K562 (cell line): ENCODE data around the gene LMNB1. TPM values are rescaled to one million over a fixed set of nuclear protein-coding genes. Genes with fewer than 3 reads are reported as not detected.
A peak's percentile ranks its signal among the peaks of the same experiment; 100 is the strongest.

Source experiments
- ADNP ChIP-seq: fragments of 200-800 bp; sonication (Bioruptor generic); IDR thresholded peaks from 2 replicates; pipeline ENCODE4 v1.6.1; 2016; ENCODE audit warnings: missing genetic modification characterization, missing compliant biosample characterization
- CC2D1A ChIP-seq: fragments of 450-650 bp; IDR thresholded peaks from 2 replicates; pipeline ENCODE4 v1.6.1; 2017; ENCODE audit warnings: mild to moderate bottlenecking
- CTCFL ChIP-seq: IDR thresholded peaks from 2 replicates; pipeline ENCODE4 v1.6.1; 2011; ENCODE audit warnings: borderline replicate concordance, low read depth, mild to moderate bottlenecking, moderate library complexity, low read length; ENCODE audit not compliant: insufficient read depth, poor library complexity, severe bottlenecking
- HNRNPH1 ChIP-seq: fragments of 200-400 bp; formaldehyde crosslinking; optimal IDR thresholded peaks from 2 replicates; pipeline ENCODE3; 2017; ENCODE audit warnings: low read depth, mild to moderate bottlenecking, low read length, moderate library complexity
- KDM1A ChIP-seq, 2 experiments: fragments of 450-650 bp; IDR thresholded peaks; 2 replicates each; pipeline ENCODE4 v1.6.1; 2016; ENCODE audit warnings: mild to moderate bottlenecking in 2 of 2
- KLF10 ChIP-seq: fragments of 250-450 bp; sonication (Bioruptor Pico); IDR thresholded peaks from 2 replicates; pipeline ENCODE4 v1.6.1; 2021; ENCODE audit warnings: matching md5 sums
- MEIS2 ChIP-seq: fragments of 450-650 bp; IDR thresholded peaks from 2 replicates; pipeline ENCODE4 v1.6.1; 2014; ENCODE audit warnings: mild to moderate bottlenecking; ENCODE audit not compliant: partially characterized antibody
- MYC ChIP-seq, 2 experiments: fragments of 250-450 bp in 1 of 2; sonication (Bioruptor Pico) in 1 of 2; IDR thresholded peaks; 2 replicates each; pipeline versions ENCODE4 v1.5.1 to v1.6.1; 2012 to 2021; ENCODE audit warnings: low read depth in 2 of 2, borderline replicate concordance in 1 of 2, improper control_type of control experiment in 1 of 2, low read length in 1 of 2, mild to moderate bottlenecking in 1 of 2, moderate library complexity in 1 of 2
- NFYB ChIP-seq: IDR thresholded peaks from 2 replicates; pipeline ENCODE4 v1.6.1; 2011; ENCODE audit warnings: mild to moderate bottlenecking, moderate library complexity; ENCODE audit not compliant: insufficient read length; ENCODE audit errors: extremely low read depth
- PKNOX1 ChIP-seq: fragments of 450-650 bp; IDR thresholded peaks from 2 replicates; pipeline ENCODE4 v1.6.1; 2016
- SMARCC2 ChIP-seq: fragments of 450-650 bp; IDR thresholded peaks from 2 replicates; pipeline ENCODE4 v1.6.1; 2017; ENCODE audit warnings: antibody characterized with exemption, moderate library complexity, mild to moderate bottlenecking, low read depth
- TFE3 ChIP-seq: fragments of 450-650 bp; formaldehyde crosslinking; IDR thresholded peaks from 2 replicates; pipeline ENCODE4 v1.4.0; 2020; ENCODE audit warnings: mild to moderate bottlenecking, mixed read lengths
- TGIF2 ChIP-seq: sonication (generic); formaldehyde crosslinking; IDR thresholded peaks from 2 replicates; pipeline ENCODE4 v1.8.1; 2022; ENCODE audit warnings: mild to moderate bottlenecking, missing genetic modification reagents, moderate library complexity
- XRCC5 ChIP-seq: fragments of 200-400 bp; formaldehyde crosslinking; IDR thresholded peaks from 2 replicates; pipeline ENCODE4 v1.6.1; 2017; ENCODE audit warnings: low read depth, mild to moderate bottlenecking, low read length
- ZFP1 ChIP-seq: fragments of 450-650 bp; formaldehyde crosslinking; IDR thresholded peaks from 2 replicates; pipeline ENCODE4 v1.4.0; 2020; ENCODE audit warnings: mild to moderate bottlenecking, mixed read lengths
- ZNF586 ChIP-seq: fragments of 450-650 bp; formaldehyde crosslinking; conservative IDR thresholded peaks from 2 replicates; pipeline ENCODE4 v1.4.0; 2020; ENCODE audit warnings: mild to moderate bottlenecking, moderate library complexity
- polyA plus RNA-seq, 8 experiments: library from polyadenylated mRNA; depleted of rRNA in 4 of 8; stranded (reverse) in 5 of 8; unstranded in 3 of 8; fragments of >200 nt; fragmentation: Nextera tagmentation in 2 of 8; fragmentation: Illumina TruSeq in 1 of 8; extraction: Ambion mirVana in 2 of 8; extraction: Trizol in 1 of 8; gene quantifications; 2 replicates each; pipeline versions ENCODE4 v1.2.1 to v1.2.3, GENCODE V29; 2011 to 2014; ENCODE audit warnings: inconsistent platforms in 1 of 8, missing spikeins in 1 of 8
- total RNA-seq, 7 experiments: library from RNA; depleted of rRNA in 6 of 7; stranded (reverse); fragments of >200 nt in 6 of 7; fragmentation: Illumina TruSeq in 2 of 7; extraction: Trizol in 2 of 7; gene quantifications; 2 replicates each; pipeline versions ENCODE4 v1.2.1 to v1.2.3, GENCODE V29; 2011 to 2021; ENCODE audit warnings: low replicate concordance in 1 of 7
- TF ChIP-seq, protein P1 (sequence below): fragments of 250-450 bp; sonication (Bioruptor Pico); IDR thresholded peaks from 2 replicates; pipeline ENCODE4 v1.9.0; 2021; ENCODE audit warnings: mild to moderate bottlenecking, inconsistent platforms
- TF ChIP-seq, protein P2 (sequence below): sonication (generic); formaldehyde crosslinking; IDR thresholded peaks from 2 replicates; pipeline ENCODE4 v1.8.1; 2023; ENCODE audit warnings: mild to moderate bottlenecking, missing genetic modification reagents, moderate library complexity

LMNB1 gene
- total and polyA plus RNA-seq, 9 of the 15 experiments (the other 6 are each of a cell fraction or from before 2014, with no cell fraction given): 2.8 to 190 (median 131) TPM

DNA sequence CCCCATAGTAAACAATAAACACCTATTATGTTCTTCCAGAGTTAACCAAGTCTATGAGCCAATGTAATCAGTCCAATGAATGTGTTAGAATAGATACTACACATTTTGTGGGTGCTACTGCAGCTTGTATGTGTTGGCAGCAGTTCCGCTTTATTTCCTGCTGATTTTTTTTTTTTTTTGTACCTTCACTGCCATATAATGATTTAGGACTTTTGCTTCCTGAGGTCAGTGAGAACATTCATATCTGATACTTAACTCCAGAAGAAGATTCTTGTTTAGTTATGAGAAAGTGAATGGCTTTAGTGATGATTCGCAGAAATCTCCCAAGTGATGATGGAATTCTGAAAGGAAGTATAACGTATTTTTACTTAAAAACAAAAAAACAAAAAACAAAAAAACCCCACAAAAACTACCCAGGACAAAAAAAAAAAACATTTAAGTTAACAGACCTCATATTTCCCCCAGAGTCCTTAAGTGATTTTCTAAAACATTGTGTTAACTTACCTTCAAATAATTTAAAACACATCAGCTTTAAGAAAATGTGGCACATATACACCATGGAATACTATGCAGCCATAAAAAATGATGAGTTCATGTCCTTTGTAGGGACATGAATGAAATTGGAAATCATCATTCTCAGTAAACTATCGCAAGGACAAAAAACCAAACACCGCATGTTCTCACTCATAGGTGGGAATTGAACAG, 24.7 kb upstream of the LMNB1 start (continued):
- no peak for TF ChIP-seq ZNF586 (CRISPR knock-in tag)
- TF ChIP-seq ZFP1: no peak
- peak; percentile 30; the same call in 1 of the 2 replicates for TF ChIP-seq PKNOX1
- no peak for TF ChIP-seq KLF10
- no peak for TF ChIP-seq NFYB
- TF ChIP-seq, protein P1, sequence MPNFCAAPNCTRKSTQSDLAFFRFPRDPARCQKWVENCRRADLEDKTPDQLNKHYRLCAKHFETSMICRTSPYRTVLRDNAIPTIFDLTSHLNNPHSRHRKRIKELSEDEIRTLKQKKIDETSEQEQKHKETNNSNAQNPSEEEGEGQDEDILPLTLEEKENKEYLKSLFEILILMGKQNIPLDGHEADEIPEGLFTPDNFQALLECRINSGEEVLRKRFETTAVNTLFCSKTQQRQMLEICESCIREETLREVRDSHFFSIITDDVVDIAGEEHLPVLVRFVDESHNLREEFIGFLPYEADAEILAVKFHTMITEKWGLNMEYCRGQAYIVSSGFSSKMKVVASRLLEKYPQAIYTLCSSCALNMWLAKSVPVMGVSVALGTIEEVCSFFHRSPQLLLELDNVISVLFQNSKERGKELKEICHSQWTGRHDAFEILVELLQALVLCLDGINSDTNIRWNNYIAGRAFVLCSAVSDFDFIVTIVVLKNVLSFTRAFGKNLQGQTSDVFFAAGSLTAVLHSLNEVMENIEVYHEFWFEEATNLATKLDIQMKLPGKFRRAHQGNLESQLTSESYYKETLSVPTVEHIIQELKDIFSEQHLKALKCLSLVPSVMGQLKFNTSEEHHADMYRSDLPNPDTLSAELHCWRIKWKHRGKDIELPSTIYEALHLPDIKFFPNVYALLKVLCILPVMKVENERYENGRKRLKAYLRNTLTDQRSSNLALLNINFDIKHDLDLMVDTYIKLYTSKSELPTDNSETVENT (CRISPR knock-in tag): no peak
- TF ChIP-seq MEIS2: peak; percentile 61
- no peak for TF ChIP-seq CTCFL
- no peak for TF ChIP-seq TFE3 (CRISPR knock-in tag)
- TF ChIP-seq, protein P2, sequence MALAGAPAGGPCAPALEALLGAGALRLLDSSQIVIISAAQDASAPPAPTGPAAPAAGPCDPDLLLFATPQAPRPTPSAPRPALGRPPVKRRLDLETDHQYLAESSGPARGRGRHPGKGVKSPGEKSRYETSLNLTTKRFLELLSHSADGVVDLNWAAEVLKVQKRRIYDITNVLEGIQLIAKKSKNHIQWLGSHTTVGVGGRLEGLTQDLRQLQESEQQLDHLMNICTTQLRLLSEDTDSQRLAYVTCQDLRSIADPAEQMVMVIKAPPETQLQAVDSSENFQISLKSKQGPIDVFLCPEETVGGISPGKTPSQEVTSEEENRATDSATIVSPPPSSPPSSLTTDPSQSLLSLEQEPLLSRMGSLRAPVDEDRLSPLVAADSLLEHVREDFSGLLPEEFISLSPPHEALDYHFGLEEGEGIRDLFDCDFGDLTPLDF (CRISPR knock-in tag): no peak
- TF ChIP-seq KDM1A (IDR thresholded peaks at IDR 0.05): peak; percentile 44 to 76
- TF ChIP-seq XRCC5: no peak
- TF ChIP-seq HNRNPH1: no peak
- no peak for TF ChIP-seq CC2D1A
- TF ChIP-seq SMARCC2: no peak
- 0 out of 2 replicates have a peak, but pooled peaks have one; percentile 36 for TF ChIP-seq ADNP (tag)
- TF ChIP-seq MYC (IDR thresholded peaks at IDR 0.05; ENCODE audit: low read depth, low read length): no peak
- TF ChIP-seq MYC (CRISPR knock-in tag; IDR thresholded peaks at IDR 0.05; ENCODE audit: borderline replicate concordance, low read depth): no peak
- TF ChIP-seq TGIF2 (CRISPR knock-in tag): no peak
